Caco-2 (cell line): Measurements from ENCODE around the gene F5. TPM values are rescaled to one million over a fixed set of nuclear protein-coding genes. Genes with fewer than 3 reads are reported as not detected.

Source experiments
- BruUV-seq: library from RNA; stranded (reverse); fragments of 400-500 nt; replicated peaks from 2 replicates; lab custom pipeline; 2021; lab: Mats Ljungman, UMichigan
- CTCF ChIA-PET: fragments of 300-600 bp; sonication (Branson Sonifier 250); formaldehyde crosslinking; loops from one replicate; lab custom pipeline; 2022; ENCODE audit warnings: antibody characterized with exemption; lab: Charles Lee
- POLR2A ChIA-PET: fragments of 300-600 bp; sonication (Branson Sonifier 250); formaldehyde crosslinking; loops from one replicate; lab custom pipeline; 2022; ENCODE audit warnings: antibody characterized with exemption; lab: Charles Lee
- DNase-seq, 2 experiments: peaks; one replicate each; pipeline versions ENCODE4 v3.0.0 to v3.0.0-alpha.2; 2020 to 2022
- H3K27me3 ChIP-seq: replicated peaks from 2 replicates; pipeline ENCODE4 v1.6.0; 2011; ENCODE audit warnings: low read length; ENCODE audit not compliant: control insufficient read depth, insufficient read depth
- H3K36me3 ChIP-seq: 2 replicates; pipeline ENCODE4 v1.5.1; 2011; ENCODE audit warnings: low read length; ENCODE audit not compliant: control insufficient read depth, insufficient read depth
- H3K4me1 ChIP-seq: fragments of 250-450 bp; sonication (Bioruptor Pico); 2 replicates; pipeline ENCODE4 v1.5.1; 2020; ENCODE audit warnings: mild to moderate bottlenecking
- H3K4me3 ChIP-seq: 2 replicates; pipeline ENCODE4 v1.5.1; 2011; ENCODE audit warnings: low read depth, mild to moderate bottlenecking, control low read depth, low read length
- H3K9me3 ChIP-seq: fragments of 250-450 bp; sonication (Bioruptor Pico); 2 replicates; pipeline ENCODE4 v1.5.1; 2020; ENCODE audit warnings: mild to moderate bottlenecking, moderate library complexity
- H3K27ac Mint-ChIP-seq: one replicate; pipeline ENCODE4 v1.8.0; 2022; ENCODE audit warnings: mixed read lengths; ENCODE audit not compliant: unreplicated experiment
- H3K27me3 Mint-ChIP-seq: one replicate; pipeline ENCODE4 v1.8.0; 2022; ENCODE audit warnings: mixed read lengths; ENCODE audit not compliant: insufficient read depth, unreplicated experiment
- H3K36me3 Mint-ChIP-seq: one replicate; pipeline ENCODE4 v1.8.0; 2022; ENCODE audit warnings: mild to moderate bottlenecking, mixed read lengths; ENCODE audit not compliant: insufficient read depth, unreplicated experiment
- H3K4me1 Mint-ChIP-seq: one replicate; pipeline ENCODE4 v1.8.0; 2022; ENCODE audit warnings: low read depth, mixed read lengths; ENCODE audit not compliant: unreplicated experiment
- H3K4me3 Mint-ChIP-seq: one replicate; pipeline ENCODE4 v1.8.0; 2022; ENCODE audit warnings: mild to moderate bottlenecking, moderate library complexity, mixed read lengths; ENCODE audit not compliant: unreplicated experiment
- H3K9me3 Mint-ChIP-seq: one replicate; pipeline ENCODE4 v1.8.0; 2022; ENCODE audit warnings: mixed read lengths; ENCODE audit not compliant: unreplicated experiment
- intact Hi-C: fragments of 100-400 bp; cut with micrococcal nuclease; formaldehyde crosslinking; loops from one replicate; pipeline ENCODE4 v1.10.0; 2022; ENCODE audit not compliant: unreplicated experiment
- total RNA-seq: library from RNA; stranded (reverse); gene quantifications from 2 replicates; pipeline ENCODE4 v1.2.3, GENCODE V29; 2022
- TF ChIP-seq, protein P1 (sequence below), 2 experiments: fragments of 200-600 bp in 1 of 2; IDR thresholded peaks; 1 replicate in 1 of 2; 2 replicates in 1 of 2; pipeline versions ENCODE4 v1.5.1 to v1.8.0; 2011 to 2022; ENCODE audit warnings: antibody characterized with exemption in 1 of 2, control low read depth in 1 of 2, inconsistent platforms in 1 of 2, low read depth in 1 of 2, low read length in 1 of 2, mild to moderate bottlenecking in 1 of 2, moderate library complexity in 1 of 2; ENCODE audit not compliant: insufficient read depth in 1 of 2, severe bottlenecking in 1 of 2, unreplicated experiment in 1 of 2

F5 gene
- total RNA-seq, 1 experiment from 2014 or later = 0.50 TPM

DNA sequence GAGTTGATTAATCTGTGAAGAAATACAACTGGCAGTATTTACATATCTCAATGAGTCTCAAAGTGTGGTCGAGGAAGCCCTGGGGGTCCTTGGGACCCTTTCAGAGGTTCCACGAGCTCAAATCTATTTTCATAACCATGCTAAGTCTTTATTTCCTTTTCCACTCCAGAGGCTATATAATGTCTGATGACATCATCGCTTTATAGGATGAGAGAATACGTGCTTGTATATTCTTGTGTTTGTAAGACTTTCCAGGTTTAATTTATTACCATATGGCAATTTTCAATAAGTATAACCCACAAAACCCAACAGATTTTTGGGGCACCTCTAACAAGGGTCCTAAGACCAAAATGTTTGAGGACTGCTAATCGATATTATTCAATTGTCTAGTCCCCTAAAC is 99.1 kb downstream of the F5 start:
- H3K27ac Mint-ChIP-seq = peak overlapping the region; percentile 94
- no peak for DNase-seq
- H3K27me3 Mint-ChIP-seq = no peaks in the 10 kb centered on the region
- no peaks in the 10 kb centered on the region for H3K36me3 ChIP-seq
- TF ChIP-seq, protein P1, sequence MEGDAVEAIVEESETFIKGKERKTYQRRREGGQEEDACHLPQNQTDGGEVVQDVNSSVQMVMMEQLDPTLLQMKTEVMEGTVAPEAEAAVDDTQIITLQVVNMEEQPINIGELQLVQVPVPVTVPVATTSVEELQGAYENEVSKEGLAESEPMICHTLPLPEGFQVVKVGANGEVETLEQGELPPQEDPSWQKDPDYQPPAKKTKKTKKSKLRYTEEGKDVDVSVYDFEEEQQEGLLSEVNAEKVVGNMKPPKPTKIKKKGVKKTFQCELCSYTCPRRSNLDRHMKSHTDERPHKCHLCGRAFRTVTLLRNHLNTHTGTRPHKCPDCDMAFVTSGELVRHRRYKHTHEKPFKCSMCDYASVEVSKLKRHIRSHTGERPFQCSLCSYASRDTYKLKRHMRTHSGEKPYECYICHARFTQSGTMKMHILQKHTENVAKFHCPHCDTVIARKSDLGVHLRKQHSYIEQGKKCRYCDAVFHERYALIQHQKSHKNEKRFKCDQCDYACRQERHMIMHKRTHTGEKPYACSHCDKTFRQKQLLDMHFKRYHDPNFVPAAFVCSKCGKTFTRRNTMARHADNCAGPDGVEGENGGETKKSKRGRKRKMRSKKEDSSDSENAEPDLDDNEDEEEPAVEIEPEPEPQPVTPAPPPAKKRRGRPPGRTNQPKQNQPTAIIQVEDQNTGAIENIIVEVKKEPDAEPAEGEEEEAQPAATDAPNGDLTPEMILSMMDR (IDR thresholded peaks at IDR 0.05; ENCODE audit: insufficient read depth in 1 of 2, low read depth in 1 of 2, low read length in 1 of 2, severe bottlenecking in 1 of 2, unreplicated experiment in 1 of 2) = no peak
- no peak overlapping the region; the same call in 1 of the 2 replicates for H3K4me3 ChIP-seq
- H3K9me3 Mint-ChIP-seq = no peaks in the 10 kb centered on the region
- intact Hi-C loops = no loop called here
- no peaks in the 10 kb centered on the region for H3K27me3 ChIP-seq
- H3K4me1 ChIP-seq = peaks cover 33% of the 10 kb centered on the region
- ChIA-PET POLR2A (interaction anchor here (1.9 to 2.0 kb wide), 2 partner anchors 20 to 22 kb away, joined by 10 to 13 read pairs; no protein-coding TSS in a partner anchor), CTCF (interaction anchor here (1.9 kb wide), 1 partner anchor 59 kb away, joined by 15 read pairs; no protein-coding TSS in a partner anchor)
- H3K4me1 Mint-ChIP-seq = peaks cover 24% of the 10 kb centered on the region
- H3K36me3 Mint-ChIP-seq = peaks cover 25% of the 10 kb centered on the region
- H3K4me3 Mint-ChIP-seq = peak overlapping the region; percentile 89
- no TSS peak for BruUV-seq
- H3K9me3 ChIP-seq = no peaks in the 10 kb centered on the region

GRCh38 chr1:169486281-169487051 is 99.8 kb downstream of the F5 start:
- Histone ChIP-seq H3K36me3 (no peaks in the 10 kb centered on the region), H3K4me1 (peaks cover 35% of the 10 kb centered on the region), H3K27me3 (no peaks in the 10 kb centered on the region), H3K9me3 (no peaks in the 10 kb centered on the region), H3K4me3 (peak overlapping the region; percentile 56)
- no peak for DNase-seq
- Mint-ChIP-seq H3K4me1 (peaks cover 26% of the 10 kb centered on the region), H3K4me3 (peak overlapping the region; percentile 89), H3K27ac (peak overlapping the region; percentile 94), H3K36me3 (peaks cover 25% of the 10 kb centered on the region), H3K9me3 (no peaks in the 10 kb centered on the region), H3K27me3 (no peaks in the 10 kb centered on the region)
- ChIA-PET POLR2A (interaction anchor here (0.8 to 2.0 kb wide), 7 partner anchors 11 to 1105 kb away, joined by 3 to 14 read pairs (median 4); no protein-coding TSS in a partner anchor), CTCF (interaction anchor here (0.8 to 1.9 kb wide), 7 partner anchors 11 to 323 kb away, joined by 3 to 15 read pairs (median 4); no protein-coding TSS in a partner anchor)
- BruUV-seq = TSS peak; percentile 80
- TF ChIP-seq, protein P1 (IDR thresholded peaks at IDR 0.05; ENCODE audit: insufficient read depth in 1 of 2, low read depth in 1 of 2, low read length in 1 of 2, severe bottlenecking in 1 of 2, unreplicated experiment in 1 of 2) = no peak
- intact Hi-C loops = loop anchor here (1.0 kb wide), 1 partner anchor 23 kb away; no protein-coding TSS in a partner anchor
